ENCODE measurements around the gene SEPTIN12. TPM values are rescaled to one million over a fixed set of nuclear protein-coding genes. Genes with fewer than 3 reads are reported as not detected.

The SEPTIN12 gene
- total and polyA plus RNA-seq, 8 donors, result 1.4 TPM; not detected in 7

DNA sequence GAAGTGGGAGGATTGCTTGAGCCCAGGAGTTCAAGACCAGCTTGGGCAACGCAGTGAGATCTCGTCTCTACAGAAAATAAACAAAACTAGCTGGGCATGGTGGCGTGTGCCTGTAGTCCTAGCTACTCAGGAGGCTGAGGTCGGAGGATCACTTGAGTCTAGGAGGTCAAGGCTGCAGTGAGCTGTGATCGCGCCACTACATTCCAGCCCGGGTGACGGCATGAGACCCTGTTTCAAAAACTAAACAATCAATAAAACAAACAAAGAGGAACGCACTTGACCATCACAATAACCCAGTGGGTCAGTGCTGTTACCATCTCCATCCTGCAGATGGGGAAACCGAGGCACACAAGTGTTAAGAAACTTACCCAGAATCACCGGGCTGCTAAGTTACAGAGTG, 34.9 kb downstream of the SEPTIN12 start:
- no peak for ATAC-seq
- no peak overlapping the region for H3K27ac ChIP-seq
- no peak for FAIRE-seq

DNA sequence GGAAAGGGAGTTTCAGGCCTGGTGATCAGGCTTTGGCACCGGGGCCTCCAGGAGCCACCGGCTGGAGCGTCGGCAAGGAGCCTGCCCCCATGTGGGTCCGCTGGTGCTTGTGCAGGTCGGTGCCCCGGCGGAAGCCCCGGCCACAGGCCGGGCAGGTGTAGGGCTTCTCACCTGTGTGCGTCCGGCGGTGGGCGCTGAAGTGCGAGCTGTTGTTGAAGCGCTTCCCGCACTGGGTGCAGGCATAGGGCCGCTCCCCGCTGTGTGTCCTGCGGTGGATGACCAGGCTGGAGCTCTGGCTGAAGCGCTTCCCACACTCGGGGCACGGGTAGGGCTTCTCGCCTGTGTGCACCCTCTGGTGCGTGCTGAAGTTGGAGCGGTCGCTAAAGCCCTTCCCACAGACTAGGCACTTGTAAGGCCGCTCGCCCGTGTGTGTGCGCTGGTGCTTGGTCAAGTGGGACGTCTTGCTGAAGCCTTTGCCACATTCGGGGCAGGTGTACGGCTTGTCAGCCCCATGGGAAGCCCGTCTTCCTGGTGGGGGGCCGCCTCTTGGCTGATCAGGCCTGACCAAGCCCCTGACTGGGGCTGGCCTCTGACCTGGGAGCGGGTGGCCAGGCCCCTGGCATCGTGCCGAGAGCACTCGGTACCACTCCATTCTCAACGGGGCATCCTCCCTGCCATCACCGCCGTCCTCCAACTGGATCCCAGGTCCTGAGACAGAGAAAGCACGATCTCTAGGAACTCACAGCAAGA, 35.6 kb downstream of the SEPTIN12 start:
- Histone ChIP-seq H3K9me3 (no peaks in the 10 kb centered on the region), H3K4me3 (no peak overlapping the region), H3K36me3 (peaks cover 3 to 24% (median 8%) of the 10 kb centered on the region in 3 donors), H3K27me3 (no peaks in the 10 kb centered on the region), H3K4me1 (no peaks in the 10 kb centered on the region), H3K27ac (no peak overlapping the region)
- no peak for ATAC-seq
- DNase-seq, result no peak
- FAIRE-seq, result no peak
- TF ChIP-seq, protein P1, sequence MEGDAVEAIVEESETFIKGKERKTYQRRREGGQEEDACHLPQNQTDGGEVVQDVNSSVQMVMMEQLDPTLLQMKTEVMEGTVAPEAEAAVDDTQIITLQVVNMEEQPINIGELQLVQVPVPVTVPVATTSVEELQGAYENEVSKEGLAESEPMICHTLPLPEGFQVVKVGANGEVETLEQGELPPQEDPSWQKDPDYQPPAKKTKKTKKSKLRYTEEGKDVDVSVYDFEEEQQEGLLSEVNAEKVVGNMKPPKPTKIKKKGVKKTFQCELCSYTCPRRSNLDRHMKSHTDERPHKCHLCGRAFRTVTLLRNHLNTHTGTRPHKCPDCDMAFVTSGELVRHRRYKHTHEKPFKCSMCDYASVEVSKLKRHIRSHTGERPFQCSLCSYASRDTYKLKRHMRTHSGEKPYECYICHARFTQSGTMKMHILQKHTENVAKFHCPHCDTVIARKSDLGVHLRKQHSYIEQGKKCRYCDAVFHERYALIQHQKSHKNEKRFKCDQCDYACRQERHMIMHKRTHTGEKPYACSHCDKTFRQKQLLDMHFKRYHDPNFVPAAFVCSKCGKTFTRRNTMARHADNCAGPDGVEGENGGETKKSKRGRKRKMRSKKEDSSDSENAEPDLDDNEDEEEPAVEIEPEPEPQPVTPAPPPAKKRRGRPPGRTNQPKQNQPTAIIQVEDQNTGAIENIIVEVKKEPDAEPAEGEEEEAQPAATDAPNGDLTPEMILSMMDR (IDR thresholded peaks at IDR 0.05), result no peak
- 95 to 97% methylated on average over 42 to 44 of the region's 44 CpGs for WGBS, 2 donors
- intact Hi-C loops (cut with DNase I), result no loop called here

More for the DNA sequence above, 34.9 kb downstream of the SEPTIN12 start:
- intact Hi-C loops (cut with DNase I), result no loop called here
- DNase-seq, result no peak
- Histone ChIP-seq H3K27me3 (no peaks in the 10 kb centered on the region), H3K4me3 (no peak overlapping the region), H3K9me3 (no peaks in the 10 kb centered on the region), H3K4me1 (no peaks in the 10 kb centered on the region), H3K36me3 (peaks cover 3 to 29% (median 8%) of the 10 kb centered on the region in 3 donors)
- 84 to 88% methylated on average over 11 of the region's 11 CpGs for WGBS, 2 donors
- TF ChIP-seq, protein P1 (IDR thresholded peaks at IDR 0.05), result no peak

DNA sequence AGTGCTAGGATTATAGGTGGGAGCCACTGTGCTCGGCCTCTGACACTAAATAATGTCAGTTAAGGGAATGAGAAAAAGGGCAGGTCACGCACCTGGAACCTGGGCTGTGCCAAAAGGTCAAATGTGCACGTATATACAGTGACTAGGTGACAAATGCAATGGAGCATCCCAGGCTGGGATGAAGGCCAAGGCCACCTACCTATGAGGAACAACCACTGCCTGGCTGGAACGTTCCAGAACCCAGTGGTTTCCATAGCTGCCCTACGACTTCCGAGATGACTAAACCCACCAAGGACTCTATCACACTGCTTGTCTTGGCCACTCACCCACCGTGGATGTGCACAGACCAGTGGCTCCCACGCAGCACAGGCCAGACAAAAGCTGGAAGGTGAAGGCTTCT, 37.2 kb downstream of the SEPTIN12 start:
- peaks cover 3 to 24% (median 6%) of the 10 kb centered on the region in 3 donors for H3K36me3 ChIP-seq
- ATAC-seq, result no peak
- no peaks in the 10 kb centered on the region for H3K27me3 ChIP-seq
- FAIRE-seq, result no peak
- H3K4me1 ChIP-seq, result no peaks in the 10 kb centered on the region
- 75 to 81% methylated on average over 8 of the region's 8 CpGs for WGBS, 2 donors
- no peak overlapping the region for H3K27ac ChIP-seq
- H3K9me3 ChIP-seq, result no peaks in the 10 kb centered on the region
- intact Hi-C loops (cut with DNase I), result no loop called here
- TF ChIP-seq, protein P1 (IDR thresholded peaks at IDR 0.05), result no peak
- H3K4me3 ChIP-seq, result no peak overlapping the region
- no peak for DNase-seq

DNA sequence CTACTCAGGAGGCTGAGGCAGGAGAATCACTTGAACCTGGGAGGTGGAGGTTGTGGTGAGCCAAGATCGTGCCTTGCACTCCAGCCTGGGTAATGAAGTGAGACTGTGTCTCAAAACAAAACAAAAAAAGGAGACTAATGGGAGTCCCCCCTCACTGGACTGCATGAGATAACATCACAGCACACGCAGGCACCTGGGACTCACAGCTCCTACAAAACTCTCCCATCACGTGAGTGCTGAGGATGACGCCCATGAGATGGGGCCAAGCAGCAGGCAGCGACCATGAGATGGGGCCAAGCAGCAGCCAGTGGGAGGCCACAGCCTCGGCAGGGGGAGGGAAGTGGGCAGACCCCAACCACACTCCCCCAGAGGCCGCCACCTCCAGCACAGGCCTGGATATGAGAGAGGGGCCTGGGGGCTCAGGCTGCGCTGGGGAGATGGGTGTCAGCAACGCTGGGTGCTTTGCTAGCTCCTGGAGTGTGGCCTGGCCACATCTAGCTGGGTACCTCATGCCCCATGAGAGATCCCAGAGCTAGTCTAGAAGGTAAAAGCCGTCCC, 38.4 kb downstream of the SEPTIN12 start:
- no peak for ATAC-seq
- Histone ChIP-seq H3K4me3 (no peak overlapping the region), H3K27me3 (no peaks in the 10 kb centered on the region), H3K9me3 (no peaks in the 10 kb centered on the region), H3K36me3 (peaks cover 3 to 24% (median 6%) of the 10 kb centered on the region in 3 donors), H3K27ac (no peak overlapping the region), H3K4me1 (no peaks in the 10 kb centered on the region)
- no peak for FAIRE-seq
- 88 to 90% methylated on average over 10 of the region's 10 CpGs for WGBS, 2 donors
- intact Hi-C loops (cut with DNase I), result no loop called here
- TF ChIP-seq, protein P1 (IDR thresholded peaks at IDR 0.05), result no peak
- DNase-seq, result peak in 1 of 6 donors; percentile 42

Data from pancreas (tissue), 10 donors.